Sigmoid colon (tissue), 7 donors: ENCODE measurements around the gene BRIP1. TPM values are rescaled to one million over a fixed set of nuclear protein-coding genes. Genes with fewer than 3 reads are reported as not detected.

ENCODE experiments used
- DNase-seq: peaks from one replicate; pipeline ENCODE4 v3.0.0-alpha.2; 2019
- H3K27ac ChIP-seq, 4 donors: fragments of 200-600 bp; sonication (generic); one replicate each; pipeline ENCODE4 v1.5.1; 2016 to 2019; ENCODE audit warnings: mild to moderate bottlenecking in 1 of 4
- H3K27me3 ChIP-seq, 3 donors: fragments of 200-600 bp; sonication (generic); one replicate each; pipeline ENCODE4 v1.5.1; 2019; ENCODE audit warnings: mild to moderate bottlenecking in 1 of 3
- H3K36me3 ChIP-seq, 4 donors: fragments of 200-600 bp; sonication (generic); one replicate each; pipeline ENCODE4 v1.5.1; 2016 to 2019
- H3K4me1 ChIP-seq, 4 donors: fragments of 200-600 bp; sonication (generic); one replicate each; pipeline ENCODE4 v1.5.1; 2017 to 2019
- H3K4me3 ChIP-seq, 4 donors: fragments of 200-600 bp; sonication (generic); one replicate each; pipeline ENCODE4 v1.5.1; 2017 to 2019; ENCODE audit warnings: mild to moderate bottlenecking in 2 of 4, moderate library complexity in 1 of 4
- H3K9me3 ChIP-seq, 4 donors: fragments of 200-600 bp in 3 of 4; sonication (generic) in 3 of 4; one replicate each; pipeline versions ENCODE4 v1.5.1 to v1.6.1; 2013 to 2019
- CTCF ChIP-seq, 4 experiments: fragments of 450-650 bp in 3 of 4; fragments of 200-600 bp in 1 of 4; IDR thresholded peaks; one replicate each; pipeline ENCODE4 v1.5.1; 2016 to 2019; ENCODE audit warnings: antibody characterized with exemption in 4 of 4, mild to moderate bottlenecking in 3 of 4, moderate library complexity in 2 of 4
- EP300 ChIP-seq, 4 donors: sonication (generic); formaldehyde crosslinking; IDR thresholded peaks; one replicate each; pipeline ENCODE4 v1.6.1; 2017; ENCODE audit warnings: antibody characterized with exemption in 4 of 4
- POLR2A ChIP-seq, 2 donors: fragments of 450-650 bp; IDR thresholded peaks; one replicate each; pipeline ENCODE4 v1.6.1; 2016; ENCODE audit warnings: antibody characterized with exemption in 2 of 2, mild to moderate bottlenecking in 2 of 2, moderate library complexity in 2 of 2
- POLR2AphosphoS5 ChIP-seq, 4 donors: sonication (generic); formaldehyde crosslinking; IDR thresholded peaks; one replicate each; pipeline ENCODE4 v1.6.1; 2017; ENCODE audit warnings: antibody characterized with exemption in 4 of 4
- WGBS, 2 donors: extraction: QIAGEN DNeasy Blood & Tissue Kit; methylation state at CpG; one replicate each; pipeline ENCODE4 v1.1.7; 2013; 5-methylcytosine and 5-hydroxymethylcytosine counted together
- intact Hi-C: fragments of 100-400 bp; cut with DNase I; formaldehyde crosslinking; loops from one replicate; pipeline ENCODE4 v1.15.1; 2023
- polyA plus RNA-seq, 3 donors: library from polyadenylated mRNA; stranded (reverse); fragments of 200-250 nt; gene quantifications; one replicate each; pipeline ENCODE4 v1.2.3, GENCODE V29; 2013
- small RNA-seq, 3 donors: library from RNA; depleted of rRNA; stranded (forward); fragments of <200 nt; gene quantifications; one replicate each; pipeline ENCODE3, GENCODE V24; 2016
- total RNA-seq, 4 donors: library from RNA; depleted of rRNA; stranded (reverse); fragments of >200 nt; gene quantifications; one replicate each; pipeline ENCODE4 v1.1.0, GENCODE V29; 2016
- donor health status: healthy with polysubstance abuse.
- donor health status: Bipolar disorder and iron deficiency.
- donor health status: healthy.

BRIP1 gene
- total and polyA plus RNA-seq, 7 donors, result under 0.01 to 1.5 (median 0.41) TPM; not detected in 1

GRCh38 chr17:61634011-61634539 lies 229.3 kb downstream of the BRIP1 start:
- Histone ChIP-seq H3K4me1 (no peaks in the 10 kb centered on the region), H3K9me3 (peaks cover 0 to 3% (median 0%) of the 10 kb centered on the region in 4 donors), H3K4me3 (no peak overlapping the region), H3K27me3 (no peaks in the 10 kb centered on the region), H3K27ac (no peak overlapping the region), H3K36me3 (no peaks in the 10 kb centered on the region)
- intact Hi-C loops, result no loop called here
- no peak for DNase-seq
- no peak for TF ChIP-seq CTCF (IDR thresholded peaks at IDR 0.05)
- no peak for TF ChIP-seq POLR2AphosphoS5 (IDR thresholded peaks at IDR 0.05)
- no peak for TF ChIP-seq POLR2A (IDR thresholded peaks at IDR 0.05)
- no peak for TF ChIP-seq EP300 (IDR thresholded peaks at IDR 0.05)

- Histone ChIP-seq H3K9me3 (peaks cover 0 to 3% (median 0%) of the 10 kb centered on the region in 4 donors), H3K27ac (no peak overlapping the region), H3K36me3 (no peaks in the 10 kb centered on the region), H3K4me3 (no peak overlapping the region), H3K27me3 (no peaks in the 10 kb centered on the region), H3K4me1 (no peaks in the 10 kb centered on the region)
- 79 to 98% methylated on average over 1 of the region's 1 CpG for WGBS, 2 donors
- intact Hi-C loops, result no loop called here
- TF ChIP-seq POLR2A (IDR thresholded peaks at IDR 0.05), result no peak
- TF ChIP-seq POLR2AphosphoS5 (IDR thresholded peaks at IDR 0.05), result no peak
- TF ChIP-seq EP300 (IDR thresholded peaks at IDR 0.05), result no peak
- no peak for TF ChIP-seq CTCF (IDR thresholded peaks at IDR 0.05)
- DNase-seq, result no peak
Observed at GRCh38 chr17:61632826-61633225, 230.5 kb downstream of the BRIP1 start.

- no peaks in the 10 kb centered on the region for H3K27me3 ChIP-seq
- no peak for DNase-seq
- no peaks in the 10 kb centered on the region for H3K36me3 ChIP-seq
- peaks cover 0 to 3% (median 0%) of the 10 kb centered on the region in 4 donors for H3K9me3 ChIP-seq
- no peak overlapping the region for H3K27ac ChIP-seq
- H3K4me1 ChIP-seq, result no peaks in the 10 kb centered on the region
- no peak overlapping the region for H3K4me3 ChIP-seq
- intact Hi-C loops, result no loop called here
- 69 to 75% methylated on average over 1 of the region's 1 CpG for WGBS, 2 donors
- no peak for TF ChIP-seq POLR2AphosphoS5 (IDR thresholded peaks at IDR 0.05)
- TF ChIP-seq EP300 (IDR thresholded peaks at IDR 0.05), result no peak
- TF ChIP-seq POLR2A (IDR thresholded peaks at IDR 0.05), result no peak
- TF ChIP-seq CTCF (IDR thresholded peaks at IDR 0.05), result no peak
Observed at GRCh38 chr17:61631800-61632199, 231.5 kb downstream of the BRIP1 start.

Small RNAs within 50 kb of the gene (small RNA-seq; reads per million reads assigned to genes)
- gene RF00019, result 0 reads per million in 3 donors

Other genes with a start within 250 kb of the BRIP1 start
- gene INTS2, start 64.5 kb upstream of the BRIP1 start, total RNA-seq, result 10 to 100 TPM in 2 of 4 donors, 1 to 10 TPM in 2; 7.2 to 15.3 (median 8.9) TPM
- gene INTS2, start 64.5 kb upstream of the BRIP1 start, polyA plus RNA-seq, result 1 to 10 TPM in 2 of 3 donors, under 1 TPM in 1; 0.60 to 3.9 (median 1.2) TPM
- 10 to 100 TPM; 46.0 to 60.7 (median 51.8) TPM for gene MED13, start 201.8 kb upstream of the BRIP1 start, total RNA-seq
- gene MED13, start 201.8 kb upstream of the BRIP1 start, polyA plus RNA-seq, result 10 to 100 TPM in 2 of 3 donors, 1 to 10 TPM in 1; 9.0 to 12.1 (median 10.2) TPM